Activated CD4-positive, alpha-beta T cell treated with anti-CD3 and anti-CD28 coated beads, Interleukin-2, amount 50 U/mL, for 16 hours (primary cell): Measurements from ENCODE around the gene MTA1.

Experiments
- DNase-seq: peaks from one replicate; pipeline ENCODE4 v3.0.0-alpha.2; 2020

MTA1 gene

DNA sequence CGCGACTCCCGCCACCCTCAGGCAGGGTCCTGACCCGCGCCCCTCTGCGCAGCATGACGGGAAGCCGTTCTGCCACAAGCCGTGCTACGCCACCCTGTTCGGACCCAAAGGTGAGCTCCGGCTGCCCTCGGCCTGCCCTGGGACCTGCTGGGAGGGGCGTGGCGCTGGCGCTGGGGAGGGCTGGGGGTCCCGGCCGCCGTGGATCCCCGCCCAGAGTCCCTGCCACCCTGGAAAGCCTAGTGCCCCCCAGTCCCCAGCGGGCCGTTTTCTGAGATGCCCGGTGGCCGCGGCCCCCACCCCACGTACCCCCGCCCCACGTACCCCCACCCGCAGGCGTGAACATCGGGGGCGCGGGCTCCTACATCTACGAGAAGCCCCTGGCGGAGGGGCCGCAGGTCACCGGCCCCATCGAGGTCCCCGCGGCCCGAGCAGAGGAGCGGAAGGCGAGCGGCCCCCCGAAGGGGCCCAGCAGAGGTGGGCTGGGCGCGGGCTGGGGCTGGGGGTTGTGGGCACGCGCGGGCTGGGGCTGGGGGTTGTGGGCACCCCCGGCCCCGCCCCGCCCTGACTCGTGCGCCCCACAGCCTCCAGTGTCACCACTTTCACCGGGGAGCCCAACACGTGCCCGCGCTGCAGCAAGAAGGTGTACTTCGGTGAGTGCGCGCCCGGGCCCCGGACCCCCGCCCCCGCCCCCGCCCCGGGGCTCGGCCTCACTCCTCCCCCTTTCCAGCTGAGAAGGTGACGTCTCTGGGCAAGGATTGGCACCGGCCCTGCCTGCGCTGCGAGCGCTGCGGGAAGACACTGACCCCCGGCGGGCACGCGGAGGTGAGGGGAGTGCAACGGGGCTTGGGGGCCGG, 59.0 kb downstream of the MTA1 start:
- DNase-seq, result no peak

- no peak for DNase-seq
Measured at GRCh38 chr14:105479431-105480158, 60.0 kb downstream of the MTA1 start.

DNA sequence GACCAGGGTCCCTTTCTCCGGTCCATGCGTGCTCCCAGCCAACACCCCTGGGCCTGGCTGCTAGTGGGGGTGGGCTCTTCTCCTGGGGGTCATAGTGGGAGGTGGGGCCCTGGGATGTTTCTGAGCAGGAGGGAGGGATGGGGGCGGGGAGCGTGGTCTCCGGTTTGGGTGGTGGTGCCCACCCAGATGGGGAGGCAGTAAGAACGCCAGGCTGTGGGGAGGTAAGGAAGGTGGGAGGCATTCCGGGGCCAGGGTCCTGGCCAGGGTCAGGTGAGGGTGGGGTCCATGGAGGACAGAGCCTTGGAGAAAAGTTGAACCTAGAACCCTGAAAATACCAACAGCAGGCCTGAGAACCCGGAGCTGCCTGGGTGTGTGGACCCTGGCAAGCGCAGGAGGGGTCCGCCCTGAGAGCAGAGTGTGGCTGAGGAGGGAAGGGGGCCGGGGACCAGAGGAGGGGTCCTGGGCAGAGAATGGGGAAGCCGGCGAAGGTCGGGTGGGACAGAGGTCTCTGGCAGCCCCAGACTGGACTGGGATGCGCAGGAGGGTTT, 60.6 kb downstream of the MTA1 start:
- no peak for DNase-seq

DNA sequence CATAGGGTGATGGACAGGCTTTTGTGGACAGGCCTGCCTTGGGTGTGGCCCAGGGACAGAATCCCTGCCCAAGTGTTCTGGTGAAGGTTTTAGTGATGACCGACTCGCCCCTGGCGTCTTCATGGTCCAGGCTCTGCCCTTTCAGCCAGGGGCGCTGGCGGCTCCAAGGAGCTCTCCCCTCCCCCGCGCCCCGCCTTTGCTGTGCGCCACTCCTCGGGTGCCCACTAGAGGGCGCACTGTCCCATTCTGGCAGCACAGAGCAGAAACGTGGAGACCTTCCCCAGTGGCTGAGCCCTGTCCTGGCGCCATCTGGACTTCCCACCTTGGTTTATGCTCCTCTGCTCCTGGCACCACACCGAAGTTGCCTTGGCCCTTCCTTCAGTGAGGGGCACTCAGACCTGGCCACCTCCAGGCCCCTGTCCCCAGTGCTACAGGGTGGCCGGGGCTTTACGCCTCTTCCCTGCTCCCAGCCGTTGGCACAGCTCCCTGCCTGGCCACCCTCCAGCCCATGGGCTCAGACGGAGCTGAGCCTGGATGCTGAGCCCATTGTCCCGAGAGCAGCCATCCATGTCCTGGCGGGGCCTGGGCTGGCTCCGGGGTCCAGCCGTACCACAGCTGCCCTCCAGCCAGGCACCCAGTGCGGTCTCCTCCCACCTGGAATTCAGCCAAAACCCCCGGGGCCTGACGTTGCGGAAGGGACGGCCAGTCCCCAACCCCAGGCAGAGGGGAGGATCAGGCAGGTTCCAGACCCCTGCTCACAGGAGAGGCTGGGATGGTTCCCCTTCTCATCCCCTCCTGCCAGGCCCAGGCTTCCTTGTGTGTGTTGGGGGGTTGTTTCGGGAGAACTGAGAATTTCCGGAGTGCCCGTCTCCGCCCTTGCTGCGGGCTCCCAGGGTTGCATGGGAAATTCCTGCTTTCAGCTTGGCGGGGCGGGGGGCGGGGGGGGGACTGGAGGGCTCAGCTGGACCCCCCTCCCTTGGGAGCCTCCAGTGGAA, 61.5 kb downstream of the MTA1 start:
- DNase-seq, result peak; percentile 90

DNA sequence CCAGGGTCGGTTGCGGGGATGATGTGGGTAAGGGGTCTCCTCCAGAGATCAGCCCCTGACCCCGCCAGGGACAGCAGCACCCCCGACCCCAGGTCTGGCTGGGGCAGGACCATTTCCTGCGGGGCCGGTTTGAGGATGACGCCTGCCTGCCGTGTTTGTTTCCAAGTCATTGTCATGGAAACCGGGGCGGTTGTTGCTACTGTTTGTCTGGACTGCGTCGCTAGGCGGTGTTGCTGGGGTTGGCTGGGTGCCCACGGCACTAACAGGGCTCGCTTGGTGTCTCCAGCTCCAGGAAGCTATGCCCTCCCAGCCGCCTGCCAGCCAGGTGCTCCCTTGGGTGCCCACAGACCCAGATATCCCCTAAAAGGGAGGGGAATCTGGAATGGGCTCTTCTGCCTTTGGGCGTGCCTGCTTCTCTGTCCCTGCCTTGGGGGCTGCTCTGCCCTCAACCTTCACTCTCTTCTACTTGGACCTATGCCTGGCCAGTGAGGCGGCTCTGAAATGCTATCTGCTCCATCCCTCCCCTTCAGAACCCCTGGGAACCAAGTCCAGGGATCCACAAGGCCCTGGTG, 62.3 kb downstream of the MTA1 start:
- DNase-seq, result peak; percentile 97

GRCh38 chr14:105482486-105483110, 63.0 kb downstream of the MTA1 start:
- DNase-seq, result no peak

- no peak for DNase-seq
Measured at GRCh38 chr14:105483300-105484068, 63.9 kb downstream of the MTA1 start.

DNA sequence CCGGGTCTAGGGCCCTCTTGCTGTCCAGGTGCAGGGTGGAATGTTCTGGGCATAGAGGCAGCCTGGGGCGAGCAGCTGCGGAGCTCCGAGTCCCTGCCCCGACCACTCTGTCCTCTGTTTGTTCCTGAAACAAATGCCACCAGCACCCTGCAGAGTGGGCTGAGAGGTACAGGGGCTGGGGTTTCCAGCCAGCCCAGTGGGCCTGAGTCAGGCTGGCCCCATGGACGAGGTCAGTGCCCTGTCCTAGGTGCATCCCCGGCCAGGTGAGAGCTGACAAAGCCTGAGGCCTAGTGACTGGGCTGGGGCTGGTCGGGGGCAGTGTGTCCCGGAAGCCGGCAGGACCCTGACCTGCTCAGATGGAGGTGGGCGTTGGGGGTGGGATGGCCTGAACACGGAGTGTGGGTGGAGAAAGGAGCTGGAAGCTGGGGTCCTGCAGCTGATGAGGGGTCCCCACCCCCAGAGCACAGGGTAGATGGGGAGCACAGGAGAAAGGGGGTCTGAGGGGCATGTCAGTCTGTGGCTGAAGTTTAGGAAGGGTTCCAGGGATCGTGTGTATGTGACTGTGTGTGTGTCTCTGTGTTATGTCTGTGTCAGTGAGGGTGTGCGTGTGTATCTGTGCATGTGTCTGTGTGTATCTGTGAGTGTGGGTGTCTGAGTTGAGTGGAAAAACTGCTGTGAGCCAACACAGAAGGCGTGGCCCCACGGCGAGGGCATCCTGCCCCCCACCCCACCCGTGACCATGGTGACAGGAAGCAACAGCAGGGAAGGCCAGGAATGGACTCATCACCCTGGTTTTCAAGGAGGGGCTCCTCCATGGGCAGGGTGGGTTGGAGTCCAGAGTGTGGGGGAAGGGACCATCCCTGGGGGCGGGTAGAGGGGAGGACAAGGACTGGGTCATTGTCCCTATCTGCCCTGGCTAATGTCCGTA, 64.7 kb downstream of the MTA1 start:
- DNase-seq, result no peak

GRCh38 chr14:105484997-105485393, 65.4 kb downstream of the MTA1 start:
- DNase-seq, result no peak

GRCh38 chr14:105485739-105486162, 66.1 kb downstream of the MTA1 start:
- peak; percentile 56 for DNase-seq

DNA sequence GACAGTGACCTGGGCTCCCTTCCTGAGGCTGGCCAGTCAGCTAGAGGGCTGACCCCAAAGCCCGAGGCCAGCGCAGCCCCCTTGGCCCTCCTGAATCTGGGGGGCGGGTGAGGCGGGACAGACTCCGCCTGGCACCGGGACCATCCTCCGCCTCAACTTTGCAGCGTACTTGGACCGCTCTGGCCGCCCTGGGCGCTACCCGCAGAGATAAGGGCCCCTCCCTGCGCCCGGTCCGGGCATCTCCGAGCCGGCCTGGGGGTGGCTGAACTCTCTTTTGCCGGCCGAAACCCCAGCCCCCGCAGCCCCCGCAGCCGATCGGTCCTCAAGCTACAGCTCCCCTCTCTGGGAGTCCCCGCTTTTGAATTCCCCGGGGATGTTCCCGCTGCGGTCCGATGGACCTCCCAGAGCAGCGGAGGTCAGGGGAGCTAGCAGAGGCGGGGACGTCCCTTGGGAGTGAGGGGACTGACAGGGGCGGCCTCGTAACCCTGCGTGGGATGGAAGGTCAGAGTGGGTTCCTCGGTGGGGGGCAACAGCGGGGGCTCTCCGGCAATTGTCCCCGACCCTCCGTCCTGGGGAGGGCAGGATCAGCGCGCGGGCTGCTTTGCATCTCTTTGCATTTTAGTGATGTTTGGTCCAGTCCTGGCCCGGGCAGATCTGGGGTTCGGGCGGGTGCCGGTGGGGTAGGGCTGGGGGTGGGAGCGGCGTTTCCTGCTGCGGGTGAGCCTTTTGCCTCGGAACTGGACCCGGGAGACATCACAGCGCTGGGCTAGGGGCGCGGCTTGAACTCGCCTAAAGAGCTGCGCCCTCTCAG, 66.7 kb downstream of the MTA1 start, which contains the start of gene CRIP1:
TSS of gene CRIP1 (plus strand) at position 724 of the 811 bp plus-strand sequence. CDS start 374 bp downstream, outside the sequence.
- no peak for DNase-seq

- peak; percentile 63 for DNase-seq
Measured at GRCh38 chr14:105486974-105487448, 67.4 kb downstream of the MTA1 start.

DNA sequence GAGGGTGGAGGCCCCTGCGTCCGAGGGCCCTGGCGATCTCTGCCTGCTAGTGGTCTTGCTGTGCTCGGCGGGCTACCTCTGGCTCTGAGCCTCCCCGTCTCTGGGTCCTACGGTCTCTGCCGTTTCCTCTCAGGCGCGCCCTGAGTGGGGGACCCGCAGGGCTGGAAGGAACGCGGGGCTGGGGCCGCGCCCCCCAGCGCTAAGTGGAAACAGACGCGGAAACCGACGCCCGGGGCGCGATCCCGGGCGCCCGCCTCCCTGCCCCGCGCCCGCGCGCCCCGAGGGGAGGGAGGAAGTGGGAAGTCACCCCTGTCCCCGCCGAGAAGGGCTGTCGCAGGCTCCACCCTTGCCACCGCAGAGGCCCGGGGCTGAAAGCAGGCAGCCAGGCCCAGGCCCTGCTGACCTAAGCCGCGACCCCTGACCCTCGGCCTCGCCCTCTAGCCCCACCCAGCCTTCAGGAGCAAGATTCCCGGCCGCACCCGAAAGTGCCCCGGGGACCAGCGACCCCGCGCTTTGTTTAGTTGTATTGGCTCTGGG, 67.9 kb downstream of the MTA1 start:
- peak; percentile 66 for DNase-seq

DNA sequence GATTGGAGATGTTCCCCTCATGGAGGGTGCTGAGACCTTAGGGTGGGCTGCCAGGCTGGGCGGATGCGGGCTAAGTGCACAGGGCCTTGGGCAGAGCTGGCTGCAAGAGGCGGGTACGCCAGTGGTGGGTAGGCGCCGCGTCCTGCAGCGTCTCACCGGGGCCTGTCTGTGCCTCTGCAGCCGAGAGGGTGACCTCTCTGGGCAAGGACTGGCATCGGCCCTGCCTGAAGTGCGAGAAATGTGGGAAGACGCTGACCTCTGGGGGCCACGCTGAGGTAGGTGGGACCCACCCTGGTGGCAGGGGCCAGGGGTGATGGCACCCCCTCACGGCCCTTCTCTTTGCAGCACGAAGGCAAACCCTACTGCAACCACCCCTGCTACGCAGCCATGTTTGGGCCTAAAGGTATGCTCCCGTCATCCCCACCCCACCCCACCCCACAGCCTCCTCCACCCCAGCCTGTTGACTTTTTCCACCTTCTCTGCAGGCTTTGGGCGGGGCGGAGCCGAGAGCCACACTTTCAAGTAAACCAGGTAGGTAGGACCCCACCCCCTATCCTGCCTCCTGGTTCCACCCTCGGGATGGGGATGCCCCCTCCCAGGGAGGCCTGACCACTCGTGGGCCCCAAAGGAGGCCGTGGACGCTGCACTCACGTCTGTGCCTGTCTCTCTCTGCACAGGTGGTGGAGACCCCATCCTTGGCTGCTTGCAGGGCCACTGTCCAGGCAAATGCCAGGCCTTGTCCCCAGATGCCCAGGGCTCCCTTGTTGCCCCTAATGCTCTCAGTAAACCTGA, 68.6 kb downstream of the MTA1 start:
- peak; percentile 21 for DNase-seq

GRCh38 chr14:105488781-105489541, 69.3 kb downstream of the MTA1 start:
- no peak for DNase-seq

DNA sequence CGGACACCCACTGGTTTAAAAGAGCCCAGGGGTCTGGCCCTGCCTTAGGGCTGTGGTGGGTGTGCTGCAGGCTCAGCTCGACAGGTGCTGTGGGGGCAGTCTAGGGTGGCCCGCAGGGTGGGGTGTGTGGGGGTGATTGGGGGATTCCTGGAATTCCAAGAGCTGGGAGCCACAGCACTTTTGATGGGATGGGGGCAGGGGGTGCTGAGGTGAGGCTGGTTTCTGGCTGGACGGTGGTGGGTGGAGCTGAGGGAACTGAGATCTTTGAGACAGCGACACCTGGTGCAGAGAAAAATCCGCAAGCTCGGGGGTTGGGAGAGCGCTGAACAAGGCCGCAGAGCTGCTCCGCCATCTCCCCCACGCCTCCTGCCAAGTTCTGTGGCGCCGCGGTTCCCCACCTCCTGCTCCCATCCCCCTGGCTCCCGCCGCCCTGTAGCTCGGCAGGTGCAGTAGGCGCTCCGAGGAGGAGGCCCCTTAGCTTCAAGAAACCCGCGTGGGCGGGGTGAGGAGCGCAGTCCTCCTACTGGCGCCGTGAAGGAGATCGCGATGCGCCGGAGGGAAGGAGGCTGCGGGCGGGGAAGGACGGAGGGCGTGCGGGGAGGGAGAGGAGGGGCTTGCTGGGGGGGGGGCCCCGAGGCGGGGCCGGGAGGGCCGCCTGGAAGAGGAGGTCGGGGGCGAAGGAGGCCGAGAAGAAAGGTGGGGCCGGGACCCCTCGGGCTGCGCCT, 70.1 kb downstream of the MTA1 start:
- peak; percentile 88 for DNase-seq
